ENCODE measurements around the gene ALG14.
"Not testable (repeated sequence)": the region's sequence is repeated elsewhere in the genome, so short reads cannot be mapped to it uniquely, and the experiment has no call there.

Gene ALG14

GRCh38 chr1:95091290-95091689 is 18.5 kb upstream of the ALG14 start:
- DNase-seq; intact Hi-C loops (cut with DNase I): not testable (repeated sequence)

GRCh38 chr1:95089650-95090287 is 17.0 kb upstream of the ALG14 start:
- no peak for DNase-seq
- intact Hi-C loops (cut with DNase I): no loop called here

GRCh38 chr1:95088303-95088702 is 15.6 kb upstream of the ALG14 start:
- intact Hi-C loops (cut with DNase I): no loop called here
- DNase-seq: no peak

- DNase-seq: no peak
These were observed 14.3 kb upstream of the ALG14 start for GRCh38 chr1:95086949-95087533.

GRCh38 chr1:95085376-95085775 is 12.6 kb upstream of the ALG14 start:
- DNase-seq: no peak
- intact Hi-C loops (cut with DNase I): no loop called here

More at GRCh38 chr1:95086949-95087533, 14.3 kb upstream of the ALG14 start:
- intact Hi-C loops (cut with DNase I): no loop called here

GRCh38 chr1:95084317-95085176 is 11.8 kb upstream of the ALG14 start:
- peak in 28 of 42 donors; percentile 17 to 80 (median 42) for DNase-seq
- intact Hi-C loops (cut with DNase I): loop anchor here (5.0 kb wide), 1 partner anchor 148 kb away; the partner anchor contains the start of gene RWDD3

GRCh38 chr1:95080879-95081278 is 8.1 kb upstream of the ALG14 start:
- no peak for DNase-seq

GRCh38 chr1:95080446-95080845 is 7.7 kb upstream of the ALG14 start:
- intact Hi-C loops (cut with DNase I): loop anchor here (5.0 kb wide), 1 partner anchor 152 kb away; the partner anchor contains the start of gene RWDD3
- DNase-seq: peak in 6 of 42 donors; percentile 8 to 53 (median 25)

More at GRCh38 chr1:95080879-95081278, 8.1 kb upstream of the ALG14 start:
- intact Hi-C loops (cut with DNase I): loop anchor here (5.0 kb wide), 1 partner anchor 151 kb away; the partner anchor contains the start of gene RWDD3

GRCh38 chr1:95076034-95076433 is 3.3 kb upstream of the ALG14 start:
- no peak for DNase-seq
- intact Hi-C loops (cut with DNase I): no loop called here

GRCh38 chr1:95073446-95073845 is 695 bp upstream of the ALG14 start:
- intact Hi-C loops (cut with DNase I): no loop called here
- DNase-seq: no peak

- no peak for DNase-seq
- intact Hi-C loops (cut with DNase I): no loop called here
These were observed 634 bp downstream of the ALG14 start for GRCh38 chr1:95072117-95072516.

GRCh38 chr1:95071539-95071938 is 1.2 kb downstream of the ALG14 start:
- intact Hi-C loops (cut with DNase I): no loop called here
- no peak for DNase-seq

GRCh38 chr1:95069710-95070093 is 3.0 kb downstream of the ALG14 start:
- intact Hi-C loops (cut with DNase I): no loop called here
- no peak for DNase-seq

GRCh38 chr1:95068956-95069709 is 3.6 kb downstream of the ALG14 start:
- intact Hi-C loops (cut with DNase I): no loop called here
- no peak for DNase-seq

- intact Hi-C loops (cut with DNase I): no loop called here
- no peak for DNase-seq
These were observed 5.2 kb downstream of the ALG14 start for GRCh38 chr1:95067568-95067967.

- intact Hi-C loops (cut with DNase I): no loop called here
- no peak for DNase-seq
These were observed 5.7 kb downstream of the ALG14 start for GRCh38 chr1:95067062-95067461.

- intact Hi-C loops (cut with DNase I): no loop called here
These were observed 11.2 kb downstream of the ALG14 start for GRCh38 chr1:95061445-95062006.

GRCh38 chr1:95058974-95059373 is 13.8 kb downstream of the ALG14 start:
- no peak for DNase-seq
- intact Hi-C loops (cut with DNase I): no loop called here

More at GRCh38 chr1:95061445-95062006, 11.2 kb downstream of the ALG14 start:
- no peak for DNase-seq

- intact Hi-C loops (cut with DNase I): no loop called here
- DNase-seq: no peak
These were observed 15.4 kb downstream of the ALG14 start for GRCh38 chr1:95057351-95057750.
